ENCODE measurements around the gene SEMA4G.

- TF ChIP-seq HES4 (CRISPR knock-in tag; IDR thresholded peaks at IDR 0.05; ENCODE audit: borderline replicate concordance) (no peak), CEBPB (IDR thresholded peaks at IDR 0.05; ENCODE audit: borderline replicate concordance, low read depth, low read length) (no peak), PAWR (CRISPR knock-in tag; IDR thresholded peaks at IDR 0.05; ENCODE audit: borderline replicate concordance) (no peak)
- TF ChIP-seq, protein P1, sequence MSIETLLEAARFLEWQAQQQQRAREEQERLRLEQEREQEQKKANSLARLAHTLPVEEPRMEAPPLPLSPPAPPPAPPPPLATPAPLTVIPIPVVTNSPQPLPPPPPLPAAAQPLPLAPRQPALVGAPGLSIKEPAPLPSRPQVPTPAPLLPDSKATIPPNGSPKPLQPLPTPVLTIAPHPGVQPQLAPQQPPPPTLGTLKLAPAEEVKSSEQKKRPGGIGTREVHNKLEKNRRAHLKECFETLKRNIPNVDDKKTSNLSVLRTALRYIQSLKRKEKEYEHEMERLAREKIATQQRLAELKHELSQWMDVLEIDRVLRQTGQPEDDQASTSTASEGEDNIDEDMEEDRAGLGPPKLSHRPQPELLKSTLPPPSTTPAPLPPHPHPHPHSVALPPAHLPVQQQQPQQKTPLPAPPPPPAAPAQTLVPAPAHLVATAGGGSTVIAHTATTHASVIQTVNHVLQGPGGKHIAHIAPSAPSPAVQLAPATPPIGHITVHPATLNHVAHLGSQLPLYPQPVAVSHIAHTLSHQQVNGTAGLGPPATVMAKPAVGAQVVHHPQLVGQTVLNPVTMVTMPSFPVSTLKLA (IDR thresholded peaks at IDR 0.05): no peak
Measured at GRCh38 chr10:101015582-101015973, 46.3 kb downstream of the SEMA4G start.
